Activated B cell treated with CpG ODN at 0.5 μM for 24 hours (primary cell): ENCODE data around the gene LMF2. TPM values are rescaled to one million over a fixed set of nuclear protein-coding genes. Genes with fewer than 3 reads are reported as not detected.
A peak's percentile ranks its signal among the peaks of the same experiment; 100 is the strongest.

Source experiments
- ATAC-seq: fragments of 200-7000 bp; cut with Tn5 transposase; one replicate; pipeline ENCODE4 v1.10.0; 2021; ENCODE audit warnings: low read depth, mild to moderate bottlenecking, moderate library complexity
- CTCF ChIA-PET: fragments of 350-600 bp; sonication (Branson Sonifier 250); formaldehyde crosslinking; loops from one replicate; lab custom pipeline; 2021; ENCODE audit warnings: antibody characterized with exemption; lab: Charles Lee
- POLR2A ChIA-PET: fragments of 350-600 bp; sonication (Branson Sonifier 250); formaldehyde crosslinking; loops from one replicate; lab custom pipeline; 2021; ENCODE audit warnings: antibody characterized with exemption; lab: Charles Lee
- DNase-seq: peaks from one replicate; pipeline ENCODE4 v3.0.0; 2022
- H3K27ac Mint-ChIP-seq: one replicate; pipeline ENCODE4 v1.8.0; 2020; ENCODE audit warnings: mixed read lengths
- H3K27me3 Mint-ChIP-seq: one replicate; pipeline ENCODE4 v1.8.0; 2021; ENCODE audit warnings: mixed read lengths
- H3K36me3 Mint-ChIP-seq: one replicate; pipeline ENCODE4 v1.8.0; 2021; ENCODE audit warnings: low read depth, mixed read lengths
- H3K4me1 Mint-ChIP-seq: one replicate; pipeline ENCODE4 v1.8.0; 2021; ENCODE audit warnings: mixed read lengths
- H3K4me3 Mint-ChIP-seq: one replicate; pipeline ENCODE4 v1.8.0; 2020; ENCODE audit warnings: mild to moderate bottlenecking, mixed read lengths
- H3K9me3 Mint-ChIP-seq: one replicate; pipeline ENCODE4 v1.8.0; 2020; ENCODE audit warnings: mixed read lengths
- CTCF ChIP-seq: fragments of 200-600 bp; IDR thresholded peaks from one replicate; pipeline ENCODE4 v1.8.0; 2022; ENCODE audit warnings: antibody characterized with exemption, mild to moderate bottlenecking
- intact Hi-C: fragments of 100-400 bp; cut with micrococcal nuclease; formaldehyde crosslinking; loops from one replicate; pipeline ENCODE4 v1.15.1; 2024
- total RNA-seq: library from RNA; stranded (reverse); gene quantifications from 2 replicates; pipeline ENCODE4 v1.2.3, GENCODE V29; 2022

The LMF2 gene
- total RNA-seq, 1 donor from 2014 or later = 81.0 TPM

GRCh38 chr22:50471197-50471847, 36.2 kb downstream of the LMF2 start:
- DNase-seq (no peak), ATAC-seq (no peak)
- peak overlapping the region; percentile 68 for H3K4me3 Mint-ChIP-seq
- ChIA-PET CTCF (interaction anchor here (2.5 kb wide), 1 partner anchor 26 kb away, joined by 12 read pairs; no protein-coding TSS in a partner anchor), POLR2A (interaction anchor here (0.7 to 3.7 kb wide), 5 partner anchors 37 to 280 kb away, joined by 3 to 37 read pairs (median 11); partner anchors contain the start of genes CHKB, LMF2, NCAPH2 and SCO2)
- peaks cover 16% of the 10 kb centered on the region for H3K36me3 Mint-ChIP-seq
- no peak for TF ChIP-seq CTCF
- H3K9me3 Mint-ChIP-seq = no peaks in the 10 kb centered on the region
- peaks cover 74% of the 10 kb centered on the region for H3K4me1 Mint-ChIP-seq
- intact Hi-C loops = loop anchor here (5.0 to 10.0 kb wide), 4 partner anchors 69 to 537 kb away; partner anchors contain the start of gene TUBGCP6
- H3K27ac Mint-ChIP-seq = peak overlapping the region; percentile 88
- H3K27me3 Mint-ChIP-seq = no peaks in the 10 kb centered on the region

- Mint-ChIP-seq H3K4me1 (peaks cover 72% of the 10 kb centered on the region), H3K27ac (peak overlapping the region; percentile 88), H3K27me3 (no peaks in the 10 kb centered on the region), H3K9me3 (no peaks in the 10 kb centered on the region), H3K36me3 (peaks cover 23% of the 10 kb centered on the region), H3K4me3 (peak overlapping the region; percentile 68)
- ChIA-PET CTCF (interaction anchor here (0.7 to 2.5 kb wide), 6 partner anchors 11 to 151 kb away, joined by 3 to 12 read pairs (median 4); partner anchors contain the start of gene SCO2), POLR2A (interaction anchor here (0.5 to 3.7 kb wide), 21 partner anchors 10 to 632 kb away, joined by 3 to 37 read pairs (median 5); partner anchors contain the start of genes ADM2, CHKB, HDAC10 and LMF2)
- ATAC-seq = peak; percentile 9
- no peak for DNase-seq
- intact Hi-C loops = loop anchor here (1.0 to 10.0 kb wide), 7 partner anchors 11 to 536 kb away; partner anchors contain the start of genes ADM2, LMF2, SCO2 and TUBGCP6
- no peak for TF ChIP-seq CTCF
Measured at GRCh38 chr22:50470491-50470890, 37.0 kb downstream of the LMF2 start.

- H3K27me3 Mint-ChIP-seq = no peaks in the 10 kb centered on the region
- no peak for TF ChIP-seq CTCF
- ChIA-PET POLR2A (interaction anchor here (0.5 to 3.7 kb wide), 28 partner anchors 11 to 464 kb away, joined by 3 to 37 read pairs (median 5); partner anchors contain the start of genes ADM2, CHKB, HDAC10 and LMF2), CTCF (interaction anchor here (0.7 to 2.5 kb wide), 6 partner anchors 10 to 151 kb away, joined by 3 to 12 read pairs (median 4); partner anchors contain the start of gene SCO2)
- H3K4me1 Mint-ChIP-seq = peaks cover 69% of the 10 kb centered on the region
- no peaks in the 10 kb centered on the region for H3K9me3 Mint-ChIP-seq
- intact Hi-C loops = loop anchor here (1.0 to 10.0 kb wide), 11 partner anchors 12 to 535 kb away; partner anchors contain the start of genes ADM2, CHKB, LMF2 and SCO2
- H3K27ac Mint-ChIP-seq = peak overlapping the region; percentile 88
- H3K36me3 Mint-ChIP-seq = peaks cover 29% of the 10 kb centered on the region
- peak overlapping the region; percentile 68 for H3K4me3 Mint-ChIP-seq
- ATAC-seq (peak; percentile 81), DNase-seq (peak; percentile 84)
Measured at GRCh38 chr22:50469377-50470305, 37.9 kb downstream of the LMF2 start.

GRCh38 chr22:50468626-50469025, 38.9 kb downstream of the LMF2 start:
- CTCF ChIA-PET = interaction anchor here (2.1 to 2.5 kb wide), 2 partner anchors 29 to 152 kb away, joined by 9 to 12 read pairs; no protein-coding TSS in a partner anchor

More at GRCh38 chr22:50468626-50469025, 38.9 kb downstream of the LMF2 start:
- Mint-ChIP-seq H3K36me3 (peaks cover 37% of the 10 kb centered on the region), H3K27ac (peak overlapping the region; percentile 88), H3K4me1 (peaks cover 63% of the 10 kb centered on the region), H3K27me3 (no peaks in the 10 kb centered on the region), H3K9me3 (no peaks in the 10 kb centered on the region), H3K4me3 (peak overlapping the region; percentile 68)
- POLR2A ChIA-PET = interaction anchor here (0.5 to 3.7 kb wide), 11 partner anchors 12 to 154 kb away, joined by 3 to 37 read pairs (median 6); partner anchors contain the start of genes ADM2 and SCO2
- no peak for TF ChIP-seq CTCF
- DNase-seq (no peak), ATAC-seq (no peak)
- intact Hi-C loops = loop anchor here (1.0 to 2.0 kb wide), 4 partner anchors 18 to 278 kb away; partner anchors contain the start of gene CHKB
